ENCODE results near the gene SCGB1A1. TPM values are rescaled to one million over a fixed set of nuclear protein-coding genes. Genes with fewer than 3 reads are reported as not detected.
A peak's percentile ranks its signal among the peaks of the same experiment; 100 is the strongest.

SCGB1A1 gene
- total RNA-seq, 2 experiments from 2014 or later = not detected

DNA sequence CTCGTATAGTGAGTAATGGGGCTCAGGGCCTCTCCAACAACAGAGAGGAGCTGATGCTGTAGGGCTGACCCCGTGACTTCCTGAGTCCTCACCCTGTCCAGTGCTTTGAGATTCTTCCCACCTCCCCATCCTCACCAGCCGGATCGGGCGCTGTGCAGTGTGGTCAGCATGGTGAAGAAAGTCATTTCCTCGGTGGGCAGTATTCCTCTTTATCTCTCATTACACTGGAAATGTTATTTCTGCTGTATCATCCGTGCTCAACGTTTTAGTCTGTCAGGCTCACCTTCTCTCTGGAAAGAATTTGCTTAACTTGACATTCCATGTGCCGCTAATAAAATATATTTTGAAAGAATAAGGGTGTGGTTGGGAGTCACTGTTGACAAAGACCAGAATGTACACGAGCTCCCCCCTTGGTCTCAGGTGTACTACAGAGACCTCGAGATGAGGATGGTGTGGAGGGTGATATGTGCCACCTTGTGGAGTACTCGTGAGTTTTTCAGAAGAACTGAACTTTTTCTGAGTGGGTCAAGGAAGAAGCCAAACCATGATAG, 25.7 kb upstream of the SCGB1A1 start:
- H3K9me2 ChIP-seq (ENCODE audit: insufficient read depth, low read length) = no peaks in the 10 kb centered on the region
- no peak overlapping the region for H3K4me3 ChIP-seq (ENCODE audit: low read depth, low read length, poor library complexity, severe bottlenecking)
- no peaks in the 10 kb centered on the region for H3K4me1 ChIP-seq (ENCODE audit: insufficient read depth, low read length, poor library complexity, severe bottlenecking)
- H3K9me3 ChIP-seq (ENCODE audit: low read length) = no peaks in the 10 kb centered on the region
- no TSS peak for BruUV-seq (replicated peaks)
- CTCF ChIA-PET (ENCODE audit: unreplicated experiment) = no interaction called here
- H3K4me2 ChIP-seq (ENCODE audit: low read length) = no peak overlapping the region
- no peaks in the 10 kb centered on the region for H4K20me1 ChIP-seq (ENCODE audit: insufficient read depth, low read length)
- no peaks in the 10 kb centered on the region for H3K36me3 ChIP-seq (ENCODE audit: insufficient read depth, low read length)
- H2AFZ ChIP-seq (ENCODE audit: low read length) = no peak overlapping the region
- TF ChIP-seq, protein P1, sequence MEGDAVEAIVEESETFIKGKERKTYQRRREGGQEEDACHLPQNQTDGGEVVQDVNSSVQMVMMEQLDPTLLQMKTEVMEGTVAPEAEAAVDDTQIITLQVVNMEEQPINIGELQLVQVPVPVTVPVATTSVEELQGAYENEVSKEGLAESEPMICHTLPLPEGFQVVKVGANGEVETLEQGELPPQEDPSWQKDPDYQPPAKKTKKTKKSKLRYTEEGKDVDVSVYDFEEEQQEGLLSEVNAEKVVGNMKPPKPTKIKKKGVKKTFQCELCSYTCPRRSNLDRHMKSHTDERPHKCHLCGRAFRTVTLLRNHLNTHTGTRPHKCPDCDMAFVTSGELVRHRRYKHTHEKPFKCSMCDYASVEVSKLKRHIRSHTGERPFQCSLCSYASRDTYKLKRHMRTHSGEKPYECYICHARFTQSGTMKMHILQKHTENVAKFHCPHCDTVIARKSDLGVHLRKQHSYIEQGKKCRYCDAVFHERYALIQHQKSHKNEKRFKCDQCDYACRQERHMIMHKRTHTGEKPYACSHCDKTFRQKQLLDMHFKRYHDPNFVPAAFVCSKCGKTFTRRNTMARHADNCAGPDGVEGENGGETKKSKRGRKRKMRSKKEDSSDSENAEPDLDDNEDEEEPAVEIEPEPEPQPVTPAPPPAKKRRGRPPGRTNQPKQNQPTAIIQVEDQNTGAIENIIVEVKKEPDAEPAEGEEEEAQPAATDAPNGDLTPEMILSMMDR (conservative IDR thresholded peaks at IDR 0.05; ENCODE audit: low read length) = peak; percentile 75
- TF ChIP-seq EZH2phosphoT487 (IDR thresholded peaks at IDR 0.05; ENCODE audit: borderline replicate concordance, low read depth, low read length) = no peak
- no peaks in the 10 kb centered on the region for H3K79me2 ChIP-seq (ENCODE audit: insufficient read depth, low read depth, low read length)
- no peak overlapping the region for H3K27ac ChIP-seq (ENCODE audit: low read depth, low read length, poor library complexity, severe bottlenecking)
- POLR2A ChIA-PET = no interaction called here
- DNase-seq (ENCODE audit: low spot score) = peak; percentile 55
- intact Hi-C loops (cut with micrococcal nuclease; ENCODE audit: unreplicated experiment) = no loop called here

DNA sequence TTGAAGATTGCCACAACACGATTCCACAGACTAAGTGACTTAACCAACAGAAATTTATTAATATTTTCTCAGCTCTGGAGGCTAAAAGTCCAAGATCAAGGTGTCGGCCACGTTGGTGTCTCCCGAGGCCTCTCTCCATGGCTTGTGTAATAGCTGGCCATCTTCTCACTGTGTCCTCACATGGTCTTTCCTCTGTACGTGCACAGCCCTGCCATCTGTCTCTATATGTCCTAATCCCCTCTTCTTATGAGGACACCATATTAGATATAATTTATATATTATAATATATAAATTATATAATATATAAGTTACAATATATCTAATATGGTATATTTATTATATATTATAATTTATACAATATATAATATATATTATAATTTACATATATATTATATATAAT, 25.1 kb upstream of the SCGB1A1 start:
- CTCF ChIA-PET (ENCODE audit: unreplicated experiment) = no interaction called here
- H3K4me2 ChIP-seq (ENCODE audit: low read length) = no peak overlapping the region

More for the DNA sequence above, 25.1 kb upstream of the SCGB1A1 start:
- TF ChIP-seq, protein P1 (conservative IDR thresholded peaks at IDR 0.05; ENCODE audit: low read length) = no peak
- TF ChIP-seq EZH2phosphoT487 (IDR thresholded peaks at IDR 0.05; ENCODE audit: borderline replicate concordance, low read depth, low read length) = no peak
- POLR2A ChIA-PET = no interaction called here
- Histone ChIP-seq H3K9me2 (ENCODE audit: insufficient read depth, low read length) (no peaks in the 10 kb centered on the region), H2AFZ (ENCODE audit: low read length) (no peak overlapping the region), H3K79me2 (ENCODE audit: insufficient read depth, low read depth, low read length) (no peaks in the 10 kb centered on the region), H3K4me3 (ENCODE audit: low read depth, low read length, poor library complexity, severe bottlenecking) (no peak overlapping the region), H3K36me3 (ENCODE audit: insufficient read depth, low read length) (no peaks in the 10 kb centered on the region), H3K9me3 (ENCODE audit: low read length) (no peaks in the 10 kb centered on the region), H4K20me1 (ENCODE audit: insufficient read depth, low read length) (no peaks in the 10 kb centered on the region), H3K27ac (ENCODE audit: low read depth, low read length, poor library complexity, severe bottlenecking) (no peak overlapping the region), H3K4me1 (ENCODE audit: insufficient read depth, low read length, poor library complexity, severe bottlenecking) (no peaks in the 10 kb centered on the region)
- BruUV-seq (replicated peaks) = no TSS peak
- no peak for DNase-seq (ENCODE audit: low spot score)
- intact Hi-C loops (cut with micrococcal nuclease; ENCODE audit: unreplicated experiment) = no loop called here
